NOMO-1 (cell line): ENCODE measurements around the gene HSD3B7.

Experiments used
- DNase-seq, 2 experiments: peaks; one replicate each; lab custom pipeline; 2025; ENCODE audit not compliant: unreplicated experiment in 2 of 2; lab: John Stamatoyannopoulos, UW

Gene HSD3B7

DNA sequence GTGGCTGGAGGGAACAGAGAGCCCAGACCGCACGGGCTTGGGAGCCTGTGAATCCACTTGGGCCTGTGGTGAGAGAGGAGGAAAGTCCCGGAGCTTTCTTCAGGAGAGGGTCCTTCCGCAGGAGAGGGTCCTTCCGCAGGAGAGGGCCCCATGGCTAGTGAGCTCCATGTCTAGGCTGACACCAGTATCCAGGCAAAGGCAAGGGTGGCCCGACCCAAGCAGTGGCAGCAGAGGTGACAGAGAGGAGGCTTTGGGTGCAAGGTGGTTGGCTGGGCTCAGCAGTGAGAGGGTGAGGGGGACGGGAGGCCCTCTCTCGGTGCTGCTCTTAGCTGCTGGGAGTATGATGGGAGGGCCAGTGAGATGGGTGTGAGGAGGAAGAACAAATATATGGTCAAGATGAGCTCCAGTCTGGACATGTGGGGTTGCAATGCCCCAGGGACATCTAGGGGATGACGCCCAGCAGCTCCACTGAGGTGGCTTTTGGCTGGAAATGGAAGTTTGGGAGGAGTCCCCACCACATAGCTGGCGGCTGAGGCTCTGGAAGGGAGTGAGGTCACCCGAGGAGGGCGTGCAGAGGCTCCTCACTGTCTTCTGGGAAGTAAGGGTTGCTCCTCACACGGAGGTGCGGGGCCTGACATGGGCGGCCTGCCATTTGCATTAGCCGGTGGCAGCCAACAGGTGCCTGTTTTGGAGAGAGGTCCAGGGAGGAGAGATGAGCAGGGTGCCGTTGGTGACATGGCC, 2.3 kb upstream of the HSD3B7 start:
- no peak for DNase-seq

DNA sequence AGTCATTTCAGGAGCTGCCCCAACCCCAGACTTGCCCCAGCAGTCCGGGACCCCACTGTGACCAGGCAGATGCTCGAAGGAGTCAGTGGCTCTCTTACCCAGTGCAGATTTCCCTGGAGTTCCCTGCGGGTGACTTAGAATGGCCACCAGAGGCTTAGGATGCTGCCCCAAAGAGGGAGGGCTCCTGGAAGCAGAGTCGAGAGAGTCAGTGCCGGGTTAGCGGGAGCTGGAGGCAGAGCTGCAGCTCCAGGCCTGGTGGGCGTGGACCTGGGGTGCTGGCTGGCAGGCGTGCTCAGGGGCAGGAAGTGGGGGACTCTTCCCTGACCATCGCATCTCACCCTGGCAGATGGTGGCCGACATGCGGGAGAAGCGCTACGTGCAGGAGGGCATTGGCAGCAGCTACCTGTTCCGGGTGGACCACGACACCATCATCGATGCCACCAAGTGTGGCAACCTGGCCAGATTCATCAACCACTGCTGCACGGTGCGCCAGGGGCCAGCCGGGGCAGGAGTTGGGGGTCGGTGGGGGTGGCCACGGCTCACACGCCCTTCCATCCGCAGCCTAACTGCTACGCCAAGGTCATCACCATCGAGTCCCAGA, 1.6 kb upstream of the HSD3B7 start:
- DNase-seq, result no peak

DNA sequence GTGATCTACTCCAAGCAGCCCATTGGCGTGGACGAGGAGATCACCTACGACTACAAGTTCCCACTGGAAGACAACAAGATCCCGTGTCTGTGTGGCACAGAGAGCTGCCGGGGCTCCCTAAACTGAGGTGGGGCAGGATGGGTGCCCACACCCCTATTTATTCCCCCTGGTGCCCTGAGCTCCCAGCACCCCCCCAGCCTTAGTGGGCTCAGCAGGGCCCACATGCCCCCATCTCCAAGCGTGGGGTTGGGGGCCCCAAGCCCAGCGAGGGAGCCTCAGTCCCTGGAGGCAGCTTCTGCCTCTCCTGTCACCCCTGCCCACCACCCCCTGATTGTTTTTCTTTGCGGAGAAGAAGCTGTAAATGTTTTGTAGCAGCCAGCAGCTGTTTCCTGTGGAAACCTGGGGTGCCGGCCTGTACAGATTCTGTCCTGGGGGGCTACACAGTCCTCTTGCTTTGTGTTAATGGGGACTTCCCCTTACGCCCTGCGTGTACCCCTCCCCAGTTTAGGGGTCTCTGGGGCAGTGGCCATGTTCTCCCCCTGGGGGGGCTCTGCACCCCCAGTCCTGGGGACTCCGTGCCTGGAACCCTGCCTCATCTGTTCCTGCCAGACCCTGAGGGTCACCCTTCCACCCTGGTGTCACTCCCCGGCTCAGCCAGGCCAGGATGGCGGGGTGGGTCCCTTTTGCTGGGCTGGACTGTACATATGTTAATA, 953 bp upstream of the HSD3B7 start:
- no peak for DNase-seq

DNA sequence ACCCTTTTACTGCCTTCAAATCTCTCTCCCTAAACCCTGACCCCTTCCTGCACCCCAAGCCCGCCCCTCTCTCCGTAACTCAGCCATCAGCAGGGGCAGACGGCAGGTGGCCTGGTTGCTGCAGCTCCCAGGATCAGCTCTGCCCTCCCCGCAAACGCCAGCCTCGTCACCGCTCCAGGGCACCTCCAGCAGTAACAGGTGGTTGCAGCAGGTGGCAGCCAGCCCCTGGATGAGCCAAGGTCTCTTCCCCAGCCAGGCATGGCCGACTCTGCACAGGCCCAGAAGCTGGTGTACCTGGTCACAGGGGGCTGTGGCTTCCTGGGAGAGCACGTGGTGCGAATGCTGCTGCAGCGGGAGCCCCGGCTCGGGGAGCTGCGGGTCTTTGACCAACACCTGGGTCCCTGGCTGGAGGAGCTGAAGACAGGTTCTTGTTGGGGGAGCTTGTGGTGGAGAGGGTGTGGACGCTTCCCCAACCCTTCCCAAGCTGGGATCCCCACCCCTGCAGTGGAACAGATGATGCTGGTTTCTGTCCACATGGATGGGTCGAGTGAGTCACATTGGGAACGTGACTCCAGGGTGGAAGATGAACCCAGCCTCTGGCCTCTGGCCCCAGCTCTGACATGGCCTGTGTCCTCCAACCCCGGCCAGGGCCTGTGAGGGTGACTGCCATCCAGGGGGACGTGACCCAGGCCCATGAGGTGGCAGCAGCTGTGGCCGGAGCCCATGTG, 558 bp downstream of the HSD3B7 start:
- no peak for DNase-seq

DNA sequence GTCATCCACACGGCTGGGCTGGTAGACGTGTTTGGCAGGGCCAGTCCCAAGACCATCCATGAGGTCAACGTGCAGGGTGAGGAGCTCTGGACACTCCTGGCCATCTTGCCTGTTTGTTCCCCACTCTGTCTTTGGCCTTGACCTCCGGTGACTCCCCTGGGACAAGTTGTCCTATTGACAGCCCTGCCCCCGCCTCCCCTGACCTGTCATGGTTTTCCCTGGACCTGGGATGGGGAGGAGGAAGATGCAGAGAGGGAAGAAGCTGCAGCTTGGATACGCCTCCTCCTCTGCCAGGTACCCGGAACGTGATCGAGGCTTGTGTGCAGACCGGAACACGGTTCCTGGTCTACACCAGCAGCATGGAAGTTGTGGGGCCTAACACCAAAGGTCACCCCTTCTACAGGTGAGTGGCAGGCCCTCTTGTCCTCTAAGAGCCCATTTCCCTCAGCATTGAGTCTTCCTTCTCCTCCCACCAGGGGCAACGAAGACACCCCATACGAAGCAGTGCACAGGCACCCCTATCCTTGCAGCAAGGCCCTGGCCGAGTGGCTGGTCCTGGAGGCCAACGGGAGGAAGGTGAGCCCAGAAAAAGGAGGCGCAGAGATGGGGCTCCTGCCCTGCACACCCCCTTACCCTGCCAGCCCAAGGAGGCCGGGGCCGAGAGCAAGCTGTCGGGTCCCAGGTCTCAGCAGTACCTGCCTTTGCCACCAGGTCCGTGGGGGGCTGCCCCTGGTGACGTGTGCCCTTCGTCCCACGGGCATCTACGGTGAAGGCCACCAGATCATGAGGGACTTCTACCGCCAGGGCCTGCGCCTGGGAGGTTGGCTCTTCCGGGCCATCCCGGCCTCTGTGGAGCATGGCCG, 1.4 kb downstream of the HSD3B7 start:
- DNase-seq, result no peak

DNA sequence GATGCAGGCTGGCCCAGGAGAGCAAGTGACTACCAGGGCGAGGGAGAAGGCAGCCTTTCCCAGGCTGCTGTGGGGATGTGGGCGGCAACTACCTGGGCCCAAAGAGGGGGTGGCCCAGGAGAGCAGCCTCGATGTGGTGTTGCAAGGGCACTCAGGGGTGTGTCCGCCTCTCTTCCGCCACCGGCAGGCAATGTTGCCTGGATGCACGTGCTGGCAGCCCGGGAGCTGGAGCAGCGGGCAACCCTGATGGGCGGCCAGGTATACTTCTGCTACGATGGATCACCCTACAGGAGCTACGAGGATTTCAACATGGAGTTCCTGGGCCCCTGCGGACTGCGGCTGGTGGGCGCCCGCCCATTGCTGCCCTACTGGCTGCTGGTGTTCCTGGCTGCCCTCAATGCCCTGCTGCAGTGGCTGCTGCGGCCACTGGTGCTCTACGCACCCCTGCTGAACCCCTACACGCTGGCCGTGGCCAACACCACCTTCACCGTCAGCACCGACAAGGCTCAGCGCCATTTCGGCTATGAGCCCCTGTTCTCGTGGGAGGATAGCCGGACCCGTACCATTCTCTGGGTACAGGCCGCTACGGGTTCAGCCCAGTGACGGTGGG, 2.7 kb downstream of the HSD3B7 start:
- DNase-seq, result no peak

DNA sequence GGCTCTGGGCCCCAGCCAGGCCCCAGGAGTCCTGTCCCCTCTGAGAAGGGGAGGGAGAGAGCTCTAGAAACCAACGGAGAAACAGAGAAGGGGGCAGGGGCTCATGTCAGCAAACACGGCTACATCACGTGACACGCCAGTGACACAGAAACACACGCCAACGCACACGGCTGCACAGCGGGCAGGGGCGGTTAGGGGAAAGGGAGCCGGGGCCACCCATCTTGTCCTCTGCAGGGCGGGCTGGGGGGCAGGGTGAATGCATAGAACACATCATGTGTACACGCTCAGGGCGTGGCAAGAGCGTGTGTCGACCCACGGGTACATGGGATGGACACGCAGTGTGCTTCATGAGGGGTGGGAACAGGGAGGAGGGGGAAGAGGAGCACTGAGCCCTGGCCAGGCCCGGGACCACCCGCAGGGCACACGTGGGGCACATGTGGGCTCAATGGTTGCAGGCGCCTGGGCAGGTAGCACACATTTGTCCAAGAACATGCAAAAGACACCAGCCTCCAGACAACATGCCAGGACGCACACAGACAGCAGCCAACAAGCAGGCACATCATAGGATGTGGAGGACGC, 4.6 kb downstream of the HSD3B7 start:
- no peak for DNase-seq

DNA sequence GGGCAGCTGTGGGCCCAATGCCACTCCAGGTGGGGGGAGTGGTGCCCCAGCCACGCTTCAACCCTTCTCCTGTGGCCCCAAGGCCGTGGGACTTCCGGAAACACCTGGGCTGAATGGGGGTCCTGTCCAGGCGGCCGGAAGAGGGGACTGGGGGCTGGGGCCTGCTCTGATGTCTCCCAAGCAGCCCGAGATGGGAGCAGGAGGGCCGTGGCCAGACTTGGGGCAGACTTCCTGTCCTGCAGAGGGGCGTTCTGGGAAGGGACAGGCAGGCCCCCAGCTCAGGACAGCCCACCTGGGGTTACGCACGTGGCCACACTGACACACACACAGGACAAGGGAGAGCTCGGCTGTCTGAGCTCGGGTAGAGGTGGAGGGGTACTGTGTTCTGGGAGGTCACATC, 5.1 kb downstream of the HSD3B7 start:
- DNase-seq, result no peak

DNA sequence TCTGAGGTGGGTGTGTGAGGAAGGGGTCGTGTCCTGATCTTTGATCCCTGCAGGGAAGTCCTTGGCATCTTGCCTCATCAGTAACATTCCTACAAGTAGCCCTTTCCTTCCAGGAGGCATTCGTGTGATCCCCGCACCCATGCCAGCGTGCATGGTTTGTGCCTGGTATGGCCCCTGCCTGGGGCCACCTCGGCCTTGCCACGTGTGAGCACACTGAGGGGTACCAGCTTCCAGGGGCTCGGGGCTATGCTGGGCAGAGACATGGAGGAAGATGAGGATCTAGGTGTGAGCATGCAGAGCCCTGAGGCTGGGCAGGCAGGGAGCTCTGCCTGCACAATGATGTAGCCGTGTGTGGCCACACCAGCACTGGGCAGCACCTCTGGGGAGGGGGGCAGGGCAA, 6.0 kb downstream of the HSD3B7 start:
- no peak for DNase-seq

DNA sequence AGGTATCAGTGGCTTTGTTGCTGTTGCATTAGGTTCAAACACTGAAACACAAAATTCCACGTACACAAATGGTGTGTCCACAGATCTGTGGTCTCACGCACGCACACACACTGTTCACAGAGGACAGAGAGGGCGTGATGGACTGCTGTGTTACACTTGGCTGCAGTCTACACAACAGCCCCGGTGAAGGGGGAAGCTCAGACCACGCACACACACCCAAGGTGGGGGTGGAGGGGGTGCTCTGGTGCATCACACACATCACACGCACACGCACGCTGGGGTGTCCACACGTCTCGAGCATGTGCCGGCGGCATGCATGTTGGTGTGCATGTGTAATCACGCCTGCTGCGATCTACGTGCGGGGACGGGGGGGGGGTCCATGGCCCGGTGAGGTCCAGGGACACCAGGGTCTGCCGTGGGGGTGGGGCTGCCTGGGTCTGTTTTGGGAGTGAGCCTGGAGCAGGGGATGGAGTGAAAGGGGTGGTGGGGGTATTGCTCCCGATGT, 7.3 kb downstream of the HSD3B7 start:
- no peak for DNase-seq

DNA sequence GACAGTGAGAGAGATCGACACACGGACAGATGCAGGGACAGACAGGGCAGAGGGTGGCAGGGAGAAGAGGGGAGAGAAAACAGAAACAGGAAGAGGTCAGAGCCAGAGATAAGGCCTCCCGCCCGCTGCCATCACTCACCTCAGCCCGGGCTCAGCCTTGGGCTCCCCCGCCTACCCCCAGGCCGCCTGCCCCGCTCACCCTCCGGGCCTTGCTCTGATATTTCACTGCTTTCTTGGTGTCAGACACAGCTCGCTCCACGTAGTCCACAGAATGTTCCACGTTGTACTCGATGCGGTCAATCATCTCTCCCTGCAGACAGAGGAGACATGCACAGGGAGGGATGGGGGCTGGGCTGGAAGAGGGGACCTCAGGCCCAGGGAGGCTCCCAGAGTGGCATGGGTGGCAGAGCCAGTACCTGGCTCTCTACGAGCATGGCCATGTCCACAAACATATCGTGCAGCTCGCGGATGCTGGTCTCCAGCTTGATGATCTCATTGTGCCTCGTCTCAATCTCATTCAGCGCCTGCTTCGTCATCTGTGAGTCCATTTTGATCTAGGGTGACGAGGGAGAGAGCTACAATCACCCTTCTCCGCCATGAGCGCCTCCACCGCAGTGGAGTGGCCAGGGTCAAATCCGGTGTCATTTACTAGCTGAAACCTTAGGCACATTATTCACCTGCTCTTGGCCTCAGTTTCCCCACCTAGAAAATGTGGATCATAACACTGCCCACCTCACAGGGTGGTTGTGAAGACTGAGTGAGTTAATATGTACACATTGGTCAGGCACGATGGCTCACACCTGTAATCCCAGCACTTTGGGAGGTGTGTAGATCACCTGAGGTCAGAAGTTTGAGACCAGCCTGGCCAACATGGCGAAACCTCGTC, 8.2 kb downstream of the HSD3B7 start:
- DNase-seq, result peak; percentile 43 to 46

DNA sequence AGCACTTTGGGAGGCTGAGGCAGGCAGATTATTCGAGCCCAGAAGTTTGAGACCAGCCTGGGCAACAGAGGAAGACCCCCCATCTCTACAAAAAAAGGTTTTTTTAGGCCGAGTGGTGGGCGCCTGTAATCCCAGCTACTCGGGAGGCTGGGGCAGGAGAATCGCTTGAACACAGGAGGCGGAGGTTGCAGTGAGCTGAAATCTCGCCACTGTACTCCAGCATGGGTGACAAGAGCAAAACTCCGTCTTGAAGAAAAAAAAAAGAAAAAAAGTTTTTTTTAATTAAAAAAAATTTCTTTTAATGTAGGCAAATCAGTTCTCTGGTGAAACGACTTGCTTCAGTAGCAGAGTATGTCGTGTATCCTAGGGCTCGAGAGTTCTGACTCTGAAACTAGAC, 10.9 kb downstream of the HSD3B7 start:
- no peak for DNase-seq

DNA sequence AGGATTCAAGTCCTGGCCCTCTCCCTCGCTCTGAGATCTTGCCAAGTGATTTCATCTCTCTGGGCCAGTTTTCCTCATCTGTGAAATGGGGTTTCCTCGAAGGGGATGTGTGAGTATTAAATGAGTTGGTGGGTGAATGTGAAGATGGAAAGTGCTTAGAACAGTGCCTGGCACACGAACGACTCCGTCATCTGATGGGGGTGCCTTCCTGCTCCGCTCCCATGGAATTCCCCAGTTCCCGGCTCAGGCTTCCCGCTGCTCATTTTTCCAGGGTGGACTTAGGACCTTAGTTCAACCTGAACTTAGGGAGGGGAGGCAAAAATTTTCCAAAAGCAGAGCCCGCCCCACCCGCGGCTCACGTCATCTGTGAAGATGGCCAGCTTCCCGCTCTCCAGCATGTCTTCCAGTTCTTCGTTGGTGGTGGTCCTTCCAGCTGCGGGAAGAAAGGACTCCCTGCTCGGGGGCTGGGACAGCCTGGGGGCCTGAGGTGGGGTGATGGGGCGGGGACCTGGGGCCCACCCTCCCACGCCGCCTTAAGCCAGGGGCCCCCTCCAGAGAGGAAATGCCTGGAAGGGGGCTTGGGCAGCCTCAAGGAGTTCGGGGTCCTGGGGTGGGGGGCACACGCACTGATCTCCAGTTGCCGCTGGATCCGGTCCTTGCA, 11.4 kb downstream of the HSD3B7 start:
- DNase-seq, result peak; percentile 15 to 36

DNA sequence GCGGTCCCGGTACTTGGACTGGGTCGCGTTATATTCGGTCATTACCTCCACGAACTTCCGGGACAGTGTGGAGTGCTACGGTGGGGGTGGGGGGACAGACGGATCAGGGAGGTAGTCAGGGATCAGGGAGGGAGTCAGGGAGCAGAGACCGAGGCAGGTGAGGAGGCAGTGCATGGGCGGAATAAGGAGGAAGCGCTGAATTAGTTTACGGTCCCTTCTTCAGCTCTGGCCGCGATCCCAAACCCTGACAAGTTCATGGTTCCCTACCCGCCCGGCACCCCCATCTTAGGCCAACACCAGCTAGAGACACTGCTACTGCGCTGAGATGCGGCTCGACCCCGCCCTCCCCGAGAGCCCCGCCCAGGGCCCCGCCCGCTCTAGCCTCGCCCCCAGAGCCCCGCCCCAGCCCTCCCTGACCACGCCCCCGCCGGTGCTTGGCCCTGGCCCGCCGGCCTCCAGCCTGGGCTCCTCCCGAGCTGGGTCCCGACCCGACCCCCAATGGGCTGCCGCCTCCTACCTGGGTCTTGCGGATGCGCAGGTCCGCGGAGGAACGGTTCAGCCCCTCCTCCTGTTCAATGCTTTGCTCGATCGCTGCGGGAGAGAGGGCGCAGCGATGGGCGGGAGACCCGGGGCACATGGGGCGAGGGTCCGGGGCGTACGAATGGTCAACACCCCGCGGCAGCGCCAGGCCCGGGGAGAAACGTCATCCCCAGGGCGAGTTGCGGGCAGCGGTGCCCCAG, 12.1 kb downstream of the HSD3B7 start:
- peak; percentile 73 to 89 for DNase-seq

DNA sequence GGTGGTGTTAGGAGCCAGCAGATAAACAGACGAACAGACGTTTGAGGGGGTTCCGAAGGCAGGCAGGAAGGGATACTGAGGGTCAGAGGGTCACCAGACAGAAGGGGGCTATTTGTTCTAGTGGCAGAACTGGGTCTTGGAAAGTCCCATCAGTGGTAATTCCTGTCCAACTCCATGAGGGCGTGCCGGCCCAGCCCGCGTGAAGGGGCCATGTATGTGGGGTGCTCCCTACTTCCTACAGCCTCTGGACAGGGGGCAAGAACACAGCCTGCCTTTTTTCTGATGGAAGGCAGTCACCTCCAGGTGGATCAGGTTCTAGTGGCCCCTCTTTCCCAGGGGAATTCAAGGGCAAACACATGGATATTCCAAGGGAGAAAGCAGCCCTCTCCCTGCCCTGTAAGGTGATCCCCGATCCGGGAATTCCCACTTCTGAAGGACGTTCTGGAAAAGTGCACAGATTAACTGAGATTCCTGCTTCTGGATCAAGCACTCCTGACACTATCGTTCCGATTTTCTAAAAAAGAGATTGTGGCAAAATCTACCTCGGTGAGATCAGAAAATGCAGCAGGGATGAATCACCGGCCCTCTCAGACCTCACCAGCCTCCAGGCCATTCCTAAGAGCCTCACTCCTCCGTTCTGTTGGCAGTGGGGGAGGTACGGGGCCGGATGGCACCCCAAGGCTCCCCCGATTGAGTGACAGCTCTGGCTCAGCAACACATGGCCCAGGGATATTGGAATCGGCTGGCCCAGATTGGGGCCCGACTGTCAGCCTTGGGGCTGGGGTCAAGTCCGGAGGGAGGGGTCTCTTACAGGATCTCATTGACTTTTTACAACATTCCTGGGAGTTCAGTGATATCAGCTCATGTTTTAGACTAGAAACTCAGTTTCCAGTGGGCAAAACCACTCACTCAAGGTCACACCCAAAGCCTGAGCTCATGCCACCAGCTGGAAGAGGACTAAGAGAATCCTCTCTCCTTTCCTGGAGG, 13.0 kb downstream of the HSD3B7 start:
- DNase-seq, result no peak
